HG02571 (cell line): ENCODE results near the gene GDI2.
"Not testable (repeated sequence)": the region's sequence is repeated elsewhere in the genome, so short reads cannot be mapped to it uniquely, and the experiment has no call there.

ENCODE experiments used
- ATAC-seq: cut with Tn5 transposase; IDR thresholded peaks from one replicate; pipeline ENCODE4 v1.9.1; 2021; ENCODE audit warnings: mild to moderate bottlenecking, moderate library complexity; ENCODE audit not compliant: unreplicated experiment

Gene GDI2

GRCh38 chr10:5788969-5789368, 24.3 kb downstream of the GDI2 start:
- no peak for ATAC-seq

GRCh38 chr10:5783300-5783699, 29.9 kb downstream of the GDI2 start:
- ATAC-seq, result no peak

- ATAC-seq, result no peak
These were observed 31.1 kb downstream of the GDI2 start for GRCh38 chr10:5782174-5782573.

GRCh38 chr10:5779730-5780129, 33.5 kb downstream of the GDI2 start:
- no peak for ATAC-seq

GRCh38 chr10:5777758-5778157, 35.5 kb downstream of the GDI2 start:
- ATAC-seq, result not testable (repeated sequence)

- no peak for ATAC-seq
These were observed 36.4 kb downstream of the GDI2 start for GRCh38 chr10:5776881-5777197.

- ATAC-seq, result no peak
These were observed 36.9 kb downstream of the GDI2 start for GRCh38 chr10:5776136-5776880.

GRCh38 chr10:5775685-5776084, 37.5 kb downstream of the GDI2 start:
- ATAC-seq, result no peak

- ATAC-seq, result no peak
These were observed 38.1 kb downstream of the GDI2 start for GRCh38 chr10:5774987-5775620.

GRCh38 chr10:5766189-5766588, 47.0 kb downstream of the GDI2 start:
- no peak for ATAC-seq

GRCh38 chr10:5765617-5766016, 47.6 kb downstream of the GDI2 start:
- ATAC-seq, result no peak

- ATAC-seq, result no peak
These were observed 48.6 kb downstream of the GDI2 start for GRCh38 chr10:5764422-5765297.

GRCh38 chr10:5762531-5762930, 50.7 kb downstream of the GDI2 start:
- ATAC-seq, result no peak

- ATAC-seq, result no peak
These were observed 52.0 kb downstream of the GDI2 start for GRCh38 chr10:5761220-5761619.

- no peak for ATAC-seq
These were observed 52.7 kb downstream of the GDI2 start for GRCh38 chr10:5760515-5760914.

GRCh38 chr10:5758927-5759326, 54.3 kb downstream of the GDI2 start:
- no peak for ATAC-seq

GRCh38 chr10:5757766-5758517, 55.3 kb downstream of the GDI2 start:
- ATAC-seq, result no peak

GRCh38 chr10:5752301-5752871, 60.8 kb downstream of the GDI2 start:
- ATAC-seq, result no peak

GRCh38 chr10:5751601-5752253, 61.5 kb downstream of the GDI2 start:
- no peak for ATAC-seq

- no peak for ATAC-seq
These were observed 64.8 kb downstream of the GDI2 start for GRCh38 chr10:5748394-5748803.
